Measurements from ENCODE around the gene PPP1R3E.

The PPP1R3E gene

DNA sequence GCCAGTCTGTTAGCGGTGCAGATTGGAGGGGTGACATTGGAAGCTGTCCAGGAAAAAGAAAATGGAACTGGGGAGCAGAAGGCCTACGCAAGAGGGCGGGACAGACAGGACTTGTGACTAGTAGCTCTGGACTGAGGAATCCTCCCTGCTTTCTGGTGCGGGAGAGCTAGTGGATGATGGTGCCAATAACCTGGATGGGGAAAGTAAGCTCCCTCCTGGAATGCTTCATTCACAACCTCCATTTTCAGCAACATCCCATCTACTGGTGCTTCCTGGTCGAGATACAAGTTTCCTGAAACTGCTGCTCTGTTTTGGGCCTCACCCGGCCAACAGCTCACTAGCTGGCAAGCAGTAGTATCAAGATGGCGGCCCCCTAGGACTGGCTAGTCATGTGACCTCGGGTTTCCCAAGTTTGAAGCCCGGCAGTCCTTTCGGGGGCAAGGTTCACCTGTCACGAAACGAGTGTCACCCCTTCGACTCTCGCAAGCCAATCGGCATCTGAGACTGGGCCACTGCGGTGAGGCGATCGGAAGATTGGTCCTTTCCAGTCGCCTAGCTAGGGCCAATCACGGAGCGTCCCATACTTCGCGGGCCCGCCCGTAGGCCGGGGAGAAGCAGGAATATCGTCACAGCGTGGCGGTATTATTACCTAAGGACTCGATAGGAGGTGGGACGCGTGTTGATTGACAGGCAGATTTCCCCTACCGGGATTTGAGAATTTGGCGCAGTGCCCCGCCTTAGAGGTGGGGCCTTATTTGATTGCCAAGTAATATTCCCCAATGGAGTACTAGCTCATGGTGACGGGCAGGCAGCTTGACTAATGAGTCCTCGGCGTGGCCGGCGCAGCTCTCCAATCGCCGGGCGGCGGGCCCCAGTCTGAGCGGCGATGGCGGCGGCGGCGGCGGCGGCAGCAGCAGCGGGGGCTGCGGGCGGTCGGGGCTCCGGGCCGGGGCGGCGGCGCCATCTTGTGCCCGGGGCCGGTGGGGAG, 18.2 kb upstream of the PPP1R3E start, which contains the start of gene PABPN1:
PABPN1 (plus strand) TSS at position 874 of the 988 bp plus-strand sequence; CDS start at position 887, 13 bp downstream.
- TF ChIP-seq, protein P1, sequence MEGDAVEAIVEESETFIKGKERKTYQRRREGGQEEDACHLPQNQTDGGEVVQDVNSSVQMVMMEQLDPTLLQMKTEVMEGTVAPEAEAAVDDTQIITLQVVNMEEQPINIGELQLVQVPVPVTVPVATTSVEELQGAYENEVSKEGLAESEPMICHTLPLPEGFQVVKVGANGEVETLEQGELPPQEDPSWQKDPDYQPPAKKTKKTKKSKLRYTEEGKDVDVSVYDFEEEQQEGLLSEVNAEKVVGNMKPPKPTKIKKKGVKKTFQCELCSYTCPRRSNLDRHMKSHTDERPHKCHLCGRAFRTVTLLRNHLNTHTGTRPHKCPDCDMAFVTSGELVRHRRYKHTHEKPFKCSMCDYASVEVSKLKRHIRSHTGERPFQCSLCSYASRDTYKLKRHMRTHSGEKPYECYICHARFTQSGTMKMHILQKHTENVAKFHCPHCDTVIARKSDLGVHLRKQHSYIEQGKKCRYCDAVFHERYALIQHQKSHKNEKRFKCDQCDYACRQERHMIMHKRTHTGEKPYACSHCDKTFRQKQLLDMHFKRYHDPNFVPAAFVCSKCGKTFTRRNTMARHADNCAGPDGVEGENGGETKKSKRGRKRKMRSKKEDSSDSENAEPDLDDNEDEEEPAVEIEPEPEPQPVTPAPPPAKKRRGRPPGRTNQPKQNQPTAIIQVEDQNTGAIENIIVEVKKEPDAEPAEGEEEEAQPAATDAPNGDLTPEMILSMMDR (IDR thresholded peaks at IDR 0.05; ENCODE audit: low read depth, low read length): no peak
- TF ChIP-seq EZH2phosphoT487 (IDR thresholded peaks at IDR 0.05; ENCODE audit: low read depth): no peak
- Histone ChIP-seq H3K4me2 (ENCODE audit: low read length) (peak within 1 kb of the TSS; percentile 100), H3K4me1 (ENCODE audit: low read length) (peaks cover 19% of the 10 kb centered on the region)

GRCh38 chr14:23319746-23320583, 17.3 kb upstream of the PPP1R3E start:
- peaks cover 35% of the 10 kb centered on the region for H3K79me2 ChIP-seq (ENCODE audit: low read length)
- H3K9ac ChIP-seq (ENCODE audit: low read length): peak overlapping the region; percentile 84
- H3K4me1 ChIP-seq (ENCODE audit: low read length): peaks cover 19% of the 10 kb centered on the region
- no peaks in the 10 kb centered on the region for H3K9me3 ChIP-seq (ENCODE audit: insufficient read depth, low read length)
- peak overlapping the region; percentile 93 for H3K4me3 ChIP-seq (ENCODE audit: low read length)
- H3K4me2 ChIP-seq (ENCODE audit: low read length): peak overlapping the region; percentile 100
- H3K36me3 ChIP-seq (replicated peaks; ENCODE audit: low read depth, low read length): peaks cover 27% of the 10 kb centered on the region
- no peaks in the 10 kb centered on the region for H3K27me3 ChIP-seq (ENCODE audit: low read depth, low read length)
- TF ChIP-seq EZH2phosphoT487 (IDR thresholded peaks at IDR 0.05; ENCODE audit: low read depth): no peak
- TF ChIP-seq, protein P1 (IDR thresholded peaks at IDR 0.05; ENCODE audit: low read depth, low read length): no peak
- H3K27ac ChIP-seq (ENCODE audit: low read length): peak overlapping the region; percentile 86
- peak overlapping the region; percentile 12; the same call in 1 of the 2 replicates for H2AFZ ChIP-seq (ENCODE audit: low read depth, low read length)
- H4K20me1 ChIP-seq (ENCODE audit: insufficient read depth, low read length): peaks cover 9% of the 10 kb centered on the region; the same call in 1 of the 2 replicates

More for the DNA sequence above, 18.2 kb upstream of the PPP1R3E start, which contains the start of gene PABPN1:
- Histone ChIP-seq H3K27ac (ENCODE audit: low read length) (peak within 1 kb of the TSS; percentile 86), H3K79me2 (ENCODE audit: low read length) (peaks cover 35% of the 10 kb centered on the region), H3K27me3 (ENCODE audit: low read depth, low read length) (no peaks in the 10 kb centered on the region), H3K9ac (ENCODE audit: low read length) (peak within 1 kb of the TSS; percentile 97), H2AFZ (ENCODE audit: low read depth, low read length) (peak within 1 kb of the TSS; percentile 12; the same call in 1 of the 2 replicates), H4K20me1 (ENCODE audit: insufficient read depth, low read length) (peaks cover 9% of the 10 kb centered on the region; the same call in 1 of the 2 replicates), H3K9me3 (ENCODE audit: insufficient read depth, low read length) (no peaks in the 10 kb centered on the region), H3K36me3 (replicated peaks; ENCODE audit: low read depth, low read length) (peaks cover 28% of the 10 kb centered on the region), H3K4me3 (ENCODE audit: low read length) (peak within 1 kb of the TSS; percentile 98)

DNA sequence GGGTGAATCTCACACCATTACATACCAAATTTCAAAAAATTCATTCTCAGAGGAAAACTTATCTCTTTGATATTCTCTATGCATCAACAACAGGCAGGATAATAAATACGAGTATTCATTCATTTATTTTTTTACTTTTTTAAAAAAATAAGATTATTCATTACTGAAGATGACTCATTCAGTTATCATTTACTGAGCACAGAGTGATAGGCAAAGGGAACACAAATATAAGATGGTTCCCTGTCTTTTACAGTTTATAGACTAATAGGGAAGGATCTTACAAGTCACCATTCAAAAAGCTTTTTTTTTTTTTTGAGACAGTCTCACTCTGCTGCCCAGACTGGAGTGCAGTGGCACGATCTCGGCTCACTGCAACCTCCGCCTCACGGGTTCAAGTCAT, 13.6 kb upstream of the PPP1R3E start:
- Histone ChIP-seq H3K79me2 (ENCODE audit: low read length) (peaks cover 7% of the 10 kb centered on the region; the same call in 1 of the 2 replicates), H3K4me3 (ENCODE audit: low read length) (no peak overlapping the region), H3K4me2 (ENCODE audit: low read length) (no peak overlapping the region), H3K9ac (ENCODE audit: low read length) (no peak overlapping the region), H3K27me3 (ENCODE audit: low read depth, low read length) (no peaks in the 10 kb centered on the region), H3K36me3 (replicated peaks; ENCODE audit: low read depth, low read length) (no peaks in the 10 kb centered on the region), H2AFZ (ENCODE audit: low read depth, low read length) (no peak overlapping the region), H3K4me1 (ENCODE audit: low read length) (peaks cover 9% of the 10 kb centered on the region), H3K9me3 (ENCODE audit: insufficient read depth, low read length) (no peaks in the 10 kb centered on the region), H4K20me1 (ENCODE audit: insufficient read depth, low read length) (no peaks in the 10 kb centered on the region), H3K27ac (ENCODE audit: low read length) (no peak overlapping the region)
- TF ChIP-seq, protein P1 (IDR thresholded peaks at IDR 0.05; ENCODE audit: low read depth, low read length): no peak
- no peak for TF ChIP-seq EZH2phosphoT487 (IDR thresholded peaks at IDR 0.05; ENCODE audit: low read depth)
